IPS DF 6.9 (cell line): ENCODE measurements around the gene SELENOF.
"Not testable (repeated sequence)": the region's sequence is repeated elsewhere in the genome, so short reads cannot be mapped to it uniquely, and the experiment has no call there.

Source experiments
- DNase-seq: peaks from one replicate; pipeline ENCODE4 v3.0.0-alpha.2; 2013; ENCODE audit warnings: low read depth, low spot score
- H3K27ac ChIP-seq: one replicate; pipeline ENCODE4 v1.5.1; 2013; ENCODE audit warnings: low read length, control low read depth
- H3K27me3 ChIP-seq: 2 replicates; pipeline ENCODE4 v1.6.1; 2013; ENCODE audit warnings: mild to moderate bottlenecking, low read length; ENCODE audit not compliant: control insufficient read depth, insufficient read depth
- H3K36me3 ChIP-seq: 2 replicates; pipeline ENCODE4 v1.6.1; 2013; ENCODE audit warnings: low read length; ENCODE audit not compliant: control insufficient read depth, insufficient read depth
- H3K4me1 ChIP-seq: 2 replicates; pipeline ENCODE4 v1.6.1; 2013; ENCODE audit warnings: low read length; ENCODE audit not compliant: control insufficient read depth, insufficient read depth
- H3K4me3 ChIP-seq: 2 replicates; pipeline ENCODE4 v1.5.1; 2013; ENCODE audit warnings: mild to moderate bottlenecking, low read length
- H3K9me3 ChIP-seq: 2 replicates; pipeline ENCODE4 v1.6.1; 2013; ENCODE audit warnings: low read length, inconsistent platforms; ENCODE audit not compliant: control insufficient read depth, insufficient read depth
- WGBS: extraction: QIAGEN DNeasy Blood & Tissue Kit; methylation state at CpG from one replicate; pipeline ENCODE4 v1.1.7; 2013; ENCODE audit warnings: mixed read lengths, missing lambda C conversion rate; ENCODE audit not compliant: insufficient read length, insufficient coverage; 5-methylcytosine and 5-hydroxymethylcytosine counted together

The SELENOF gene

GRCh38 chr1:86821956-86822355 is 92.0 kb downstream of the SELENOF start:
- Histone ChIP-seq H3K27ac (no peak overlapping the region), H3K36me3 (no peaks in the 10 kb centered on the region), H3K4me1 (0 out of 2 replicates have a peak, but pooled peaks cover 2% of the 10 kb centered on the region), H3K4me3 (no peak overlapping the region), H3K27me3 (no peaks in the 10 kb centered on the region), H3K9me3 (no peaks in the 10 kb centered on the region)
- DNase-seq, result no peak
- WGBS, result no CpG with 5 or more reads among the region's 1 CpG

GRCh38 chr1:86819970-86820369 is 94.0 kb downstream of the SELENOF start:
- no CpG with 5 or more reads among the region's 5 CpGs for WGBS
- H3K27ac ChIP-seq, H3K36me3 ChIP-seq, H3K9me3 ChIP-seq, H3K27me3 ChIP-seq, DNase-seq, H3K4me1 ChIP-seq, H3K4me3 ChIP-seq: not testable (repeated sequence)

DNA sequence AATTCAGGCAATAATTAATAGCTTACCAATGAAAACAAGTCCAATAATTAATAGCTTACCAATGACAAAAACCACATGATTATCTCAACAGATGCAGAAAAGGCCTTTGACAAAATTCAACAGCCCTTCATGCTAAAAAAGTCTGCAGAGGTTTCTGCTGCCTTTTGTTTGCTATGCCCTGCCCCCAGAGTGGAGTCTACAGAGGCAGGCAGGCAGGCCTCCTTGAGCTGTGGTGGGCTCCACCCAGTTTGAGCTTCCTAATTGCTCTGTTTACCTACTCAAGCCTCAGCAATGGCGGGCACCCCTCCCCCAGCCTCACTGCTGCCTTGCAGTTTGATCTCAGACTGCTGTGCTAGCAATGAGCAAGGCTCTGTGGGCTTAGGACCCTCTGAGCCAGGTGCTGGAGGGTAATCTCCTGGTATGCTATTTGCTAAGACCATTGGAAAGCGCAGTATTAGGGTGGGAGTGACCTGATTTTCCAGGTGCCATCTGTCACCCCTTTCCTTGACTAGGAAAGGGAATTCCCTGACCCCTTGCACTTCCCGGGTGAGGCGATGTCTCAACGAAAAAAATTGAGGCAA is 96.6 kb downstream of the SELENOF start:
- not testable (repeated sequence) for H3K27me3 ChIP-seq, H3K36me3 ChIP-seq, H3K27ac ChIP-seq, H3K4me3 ChIP-seq, DNase-seq, H3K9me3 ChIP-seq, H3K4me1 ChIP-seq
- no CpG with 5 or more reads among the region's 5 CpGs for WGBS

DNA sequence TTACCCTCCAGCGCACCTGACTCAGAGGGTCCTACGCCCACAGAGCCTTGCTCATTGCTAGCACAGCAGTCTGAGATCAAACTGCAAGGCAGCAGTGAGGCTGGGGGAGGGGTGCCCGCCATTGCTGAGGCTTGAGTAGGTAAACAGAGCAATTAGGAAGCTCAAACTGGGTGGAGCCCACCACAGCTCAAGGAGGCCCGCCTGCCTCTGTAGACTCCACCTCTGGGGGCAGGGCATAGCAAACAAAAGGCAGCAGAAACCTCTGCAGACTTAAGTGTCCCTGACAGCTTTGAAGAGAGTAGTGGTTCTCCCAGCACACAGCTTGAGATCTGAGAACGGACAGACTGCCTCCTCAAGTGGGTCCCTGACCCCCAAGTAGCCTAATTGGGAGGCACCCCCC is 99.8 kb downstream of the SELENOF start:
- H3K27me3 ChIP-seq, DNase-seq, H3K27ac ChIP-seq, H3K9me3 ChIP-seq, H3K36me3 ChIP-seq, H3K4me3 ChIP-seq, H3K4me1 ChIP-seq: not testable (repeated sequence)
- WGBS, result no CpG with 5 or more reads among the region's 5 CpGs
